Renal cortex interstitium (tissue), 11 donors: ENCODE data around the gene OR51E1. TPM values are rescaled to one million over a fixed set of nuclear protein-coding genes. Genes with fewer than 3 reads are reported as not detected.

Source experiments
- DNase-seq, 11 donors: peaks; one replicate each; pipeline ENCODE4 v3.0.0-alpha.2; 2013; ENCODE audit warnings: low read depth in 9 of 11, low spot score in 4 of 11; ENCODE audit errors: extremely low read depth in 1 of 11
- polyA plus RNA-seq, 3 donors: library from polyadenylated mRNA; unstranded; fragments of 120-200 nt; gene quantifications; one replicate each; pipeline ENCODE4 v1.2.1, GENCODE V29; 2013; ENCODE audit not compliant: insufficient read length in 3 of 3

Gene OR51E1
- polyA plus RNA-seq, 3 donors = 1.4 to 1.8 (median 1.4) TPM

- no peak for DNase-seq
Observed at GRCh38 chr11:4699697-4700435, 56.1 kb downstream of the OR51E1 start.

- DNase-seq = no peak
Observed at GRCh38 chr11:4700436-4700820, 56.6 kb downstream of the OR51E1 start.

GRCh38 chr11:4704054-4704789, 60.4 kb downstream of the OR51E1 start, which contains the start of gene MMP26:
TSS of gene MMP26 (plus strand) at chr11:4704784.
- peak in 7 of 11 donors; percentile 40 to 67 (median 57) for DNase-seq

- peak in 2 of 11 donors; percentile 20 to 31 for DNase-seq
Observed at GRCh38 chr11:4704790-4705334, 61.1 kb downstream of the OR51E1 start.

Other genes starting within 250 kb of the OR51E1 start
- not detected for gene OR52K2, start 194.7 kb upstream of the OR51E1 start, polyA plus RNA-seq
- under 1 TPM; 0.10 to 0.18 (median 0.11) TPM for gene OR52K1, start 161.3 kb upstream of the OR51E1 start, polyA plus RNA-seq
- not detected for gene OR52M1, start 98.8 kb upstream of the OR51E1 start, polyA plus RNA-seq
- not detected for gene OR52I2, start 62.2 kb upstream of the OR51E1 start, polyA plus RNA-seq
- under 1 TPM in 2 of 3 donors, not detected in 1; 0.05 to 0.06 TPM for gene OR52I1, start 49.9 kb upstream of the OR51E1 start, polyA plus RNA-seq
- gene TRIM68, start 35.8 kb upstream of the OR51E1 start, polyA plus RNA-seq = 10 to 100 TPM; 19.0 to 21.0 (median 19.6) TPM
- gene OR51D1, start 6.5 kb upstream of the OR51E1 start, polyA plus RNA-seq = not detected
- gene OR51E2, start 53.9 kb downstream of the OR51E1 start, polyA plus RNA-seq = 1 to 10 TPM in 2 of 3 donors, under 1 TPM in 1; 0.91 to 1.3 (median 1.2) TPM
- gene MMP26, start 60.8 kb downstream of the OR51E1 start, polyA plus RNA-seq = under 1 TPM; 0.43 to 0.89 (median 0.80) TPM
- not detected for gene OR51F1, start 126.0 kb downstream of the OR51E1 start, polyA plus RNA-seq
- not detected for gene OR52R1, start 160.4 kb downstream of the OR51E1 start, polyA plus RNA-seq
- gene OR51F2, start 177.3 kb downstream of the OR51E1 start, polyA plus RNA-seq = not detected
- not detected for gene OR51S1, start 205.2 kb downstream of the OR51E1 start, polyA plus RNA-seq
- gene OR51T1, start 237.9 kb downstream of the OR51E1 start, polyA plus RNA-seq = not detected